Activated T-helper 1 cell treated with Interleukin-2 at 50 U/mL for 16 hours (primary cell): ENCODE data around the gene VIL1.

Experiments
- DNase-seq: peaks from one replicate; pipeline ENCODE4 v3.0.0-alpha.2; 2020; ENCODE audit warnings: low read depth

VIL1 gene

DNA sequence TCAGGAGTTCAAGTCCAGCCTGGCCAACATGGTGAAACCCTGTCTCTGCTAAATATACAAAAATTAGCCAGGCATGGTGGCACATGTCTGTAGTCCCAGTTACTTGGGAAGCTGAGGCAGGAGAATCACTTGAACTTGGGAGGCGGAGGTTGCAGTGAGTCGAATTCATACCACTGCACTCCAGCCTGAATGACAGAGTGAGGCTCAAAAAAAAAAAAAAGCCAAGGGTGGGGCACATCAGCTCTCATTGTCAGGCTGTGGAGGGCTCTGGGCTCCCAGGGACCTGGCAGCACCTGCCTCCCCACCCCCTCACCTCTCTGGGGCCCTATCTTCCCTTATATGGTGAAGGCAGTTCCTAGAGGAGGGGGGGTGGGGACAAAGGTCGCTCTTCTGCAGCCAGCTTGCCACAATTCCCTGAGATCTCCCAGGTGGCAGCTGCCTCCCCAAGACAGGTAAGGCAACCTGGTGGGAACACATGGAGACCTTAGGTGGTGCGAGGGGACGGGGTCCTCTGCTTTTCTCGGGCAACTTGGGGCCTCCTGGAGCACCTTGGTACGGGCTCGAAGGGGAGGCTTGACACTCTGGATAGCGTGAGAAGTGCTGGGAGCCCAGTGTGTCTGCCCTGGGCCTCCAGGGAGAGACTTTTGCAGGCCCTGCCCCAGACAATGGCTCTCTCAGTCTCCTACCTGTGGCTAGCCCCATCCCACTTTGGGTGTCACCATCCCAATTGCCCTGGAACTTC is at the start of gene VIL1:
VIL1 (plus strand) TSS at position 407 of the 742 bp plus-strand sequence. CDS start 4,656 bp downstream, outside the sequence.
- DNase-seq: no peak

- no peak for DNase-seq
These were observed 49.6 kb upstream of the VIL1 start for GRCh38 chr2:218369330-218369729.

GRCh38 chr2:218370410-218371063 is 48.4 kb upstream of the VIL1 start:
- no peak for DNase-seq

DNA sequence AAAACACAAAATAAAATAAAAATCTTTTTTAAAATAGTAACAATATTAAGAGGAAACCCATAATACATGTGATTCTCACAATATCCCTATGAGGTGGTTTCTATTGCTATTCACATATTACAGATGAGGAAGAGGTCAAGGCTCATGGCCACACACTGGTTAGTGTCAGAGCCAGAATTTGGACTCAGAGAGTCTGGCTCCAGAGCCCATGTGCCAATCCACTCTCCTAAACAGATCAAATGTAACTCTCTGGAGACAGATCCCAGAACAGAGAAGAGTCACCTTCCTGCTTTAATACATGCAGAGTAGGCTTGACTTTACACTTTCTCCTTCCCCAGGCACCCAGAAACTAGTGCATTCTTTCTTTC is 47.0 kb upstream of the VIL1 start:
- no peak for DNase-seq

DNA sequence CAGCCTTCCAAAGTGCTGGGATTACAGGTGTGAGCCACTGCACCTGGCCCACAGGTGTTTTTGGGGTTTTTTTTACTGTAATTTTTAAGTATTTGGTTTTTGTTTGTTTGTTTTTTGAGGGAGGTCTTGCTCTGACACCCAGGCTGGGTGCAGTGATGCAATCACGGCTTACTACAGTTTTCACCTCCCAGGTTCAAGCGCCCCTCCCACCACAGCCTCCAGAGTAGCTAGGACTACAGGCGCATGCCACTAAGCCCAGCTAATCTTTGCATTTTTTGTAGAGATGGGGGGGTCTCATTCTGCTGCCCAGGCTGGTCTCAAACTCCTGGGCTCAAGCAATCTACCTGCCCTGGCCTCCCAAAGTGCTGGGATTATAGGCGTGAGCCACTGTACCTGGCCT is 44.1 kb upstream of the VIL1 start:
- DNase-seq: no peak

- DNase-seq: no peak
These were observed 43.7 kb upstream of the VIL1 start for GRCh38 chr2:218375212-218375611.

DNA sequence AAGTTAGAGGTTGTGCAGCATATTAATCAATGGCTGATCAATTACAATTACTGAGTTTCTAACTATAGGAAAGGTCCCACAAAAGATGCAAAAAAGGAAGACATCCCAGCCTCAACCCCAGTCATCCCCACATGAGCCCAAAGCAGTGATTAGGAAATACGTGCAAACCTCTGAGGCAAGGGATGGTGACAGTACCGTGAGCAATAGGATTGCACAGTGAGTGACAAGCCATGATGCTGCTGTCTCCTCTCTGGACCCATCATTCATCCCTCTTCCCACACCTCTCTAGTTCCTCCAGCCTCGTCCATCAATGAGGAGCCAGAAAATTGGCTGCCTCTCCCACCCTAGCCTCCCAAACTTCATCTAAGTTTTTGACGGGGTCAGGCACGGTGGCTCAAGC is 40.9 kb upstream of the VIL1 start:
- DNase-seq: no peak

DNA sequence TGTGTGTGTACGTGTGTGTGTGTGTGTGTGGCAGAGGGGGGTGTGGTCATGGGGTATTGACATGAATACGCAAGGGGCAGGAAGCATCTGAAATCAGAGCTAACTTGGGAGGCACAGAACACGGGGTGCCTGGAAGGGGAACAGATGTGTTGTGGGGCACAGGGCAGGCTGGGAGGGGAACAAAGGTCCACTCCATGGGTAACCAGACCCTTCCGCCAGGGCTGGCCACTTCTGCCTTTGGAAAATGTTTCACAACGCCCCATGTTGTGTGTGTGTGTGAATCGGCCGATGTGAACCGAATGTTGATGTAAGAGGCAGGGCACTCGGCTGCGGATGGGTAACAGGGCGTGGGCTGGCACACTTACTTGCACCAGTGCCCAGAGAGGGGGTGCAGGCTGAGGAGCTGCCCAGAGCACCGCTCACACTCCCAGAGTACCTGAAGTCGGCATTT is 37.0 kb upstream of the VIL1 start, which contains the start of gene SLC11A1:
SLC11A1 (plus strand) TSS at position 358 of the 451 bp plus-strand sequence. CDS start 96 bp downstream, outside the sequence.
- no peak for DNase-seq

- DNase-seq: no peak
These were observed 36.1 kb upstream of the VIL1 start for GRCh38 chr2:218382785-218383184.

DNA sequence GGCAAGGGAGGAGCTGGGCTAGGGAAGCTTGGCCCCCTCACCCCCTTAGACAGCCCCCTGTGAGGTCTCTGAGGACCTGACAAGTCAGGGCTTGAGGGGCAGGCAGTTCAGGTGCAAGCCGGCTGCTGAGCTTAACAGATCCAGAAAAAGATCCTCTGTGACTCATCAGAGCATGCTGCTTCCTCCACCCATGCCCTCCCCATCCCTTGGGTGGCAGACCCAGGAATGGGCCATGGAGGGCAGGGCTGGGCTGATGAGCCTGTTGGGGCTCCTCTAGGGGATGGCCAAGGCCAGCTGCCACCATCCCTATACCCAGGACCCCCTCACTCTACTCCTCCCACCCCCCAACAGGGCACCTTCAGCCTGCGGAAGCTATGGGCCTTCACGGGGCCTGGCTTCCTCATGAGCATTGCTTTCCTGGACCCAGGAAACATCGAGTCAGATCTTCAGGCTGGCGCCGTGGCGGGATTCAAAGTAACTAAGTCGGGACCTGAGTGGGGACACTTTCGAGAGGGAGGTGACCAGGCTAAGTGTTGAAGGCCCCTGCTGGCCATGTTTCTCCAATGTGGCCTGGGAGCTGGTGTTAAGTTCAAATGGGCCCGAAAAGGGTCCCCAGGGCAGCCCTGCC is 34.9 kb upstream of the VIL1 start:
- DNase-seq: no peak

DNA sequence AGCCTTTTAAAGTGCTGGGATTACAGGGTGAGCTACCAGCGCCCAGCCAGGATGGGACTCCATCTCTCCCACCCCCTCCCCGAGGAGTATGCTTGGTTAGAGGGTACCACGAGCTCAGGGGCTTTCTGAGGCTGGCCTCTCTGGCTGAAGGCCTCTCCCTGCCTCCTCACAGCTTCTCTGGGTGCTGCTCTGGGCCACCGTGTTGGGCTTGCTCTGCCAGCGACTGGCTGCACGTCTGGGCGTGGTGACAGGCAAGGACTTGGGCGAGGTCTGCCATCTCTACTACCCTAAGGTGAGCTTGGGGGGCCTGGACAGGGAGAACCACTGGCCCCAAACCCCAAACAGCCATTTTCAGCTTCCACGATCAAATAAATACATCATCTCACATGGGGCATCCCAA is 33.9 kb upstream of the VIL1 start:
- DNase-seq: no peak

DNA sequence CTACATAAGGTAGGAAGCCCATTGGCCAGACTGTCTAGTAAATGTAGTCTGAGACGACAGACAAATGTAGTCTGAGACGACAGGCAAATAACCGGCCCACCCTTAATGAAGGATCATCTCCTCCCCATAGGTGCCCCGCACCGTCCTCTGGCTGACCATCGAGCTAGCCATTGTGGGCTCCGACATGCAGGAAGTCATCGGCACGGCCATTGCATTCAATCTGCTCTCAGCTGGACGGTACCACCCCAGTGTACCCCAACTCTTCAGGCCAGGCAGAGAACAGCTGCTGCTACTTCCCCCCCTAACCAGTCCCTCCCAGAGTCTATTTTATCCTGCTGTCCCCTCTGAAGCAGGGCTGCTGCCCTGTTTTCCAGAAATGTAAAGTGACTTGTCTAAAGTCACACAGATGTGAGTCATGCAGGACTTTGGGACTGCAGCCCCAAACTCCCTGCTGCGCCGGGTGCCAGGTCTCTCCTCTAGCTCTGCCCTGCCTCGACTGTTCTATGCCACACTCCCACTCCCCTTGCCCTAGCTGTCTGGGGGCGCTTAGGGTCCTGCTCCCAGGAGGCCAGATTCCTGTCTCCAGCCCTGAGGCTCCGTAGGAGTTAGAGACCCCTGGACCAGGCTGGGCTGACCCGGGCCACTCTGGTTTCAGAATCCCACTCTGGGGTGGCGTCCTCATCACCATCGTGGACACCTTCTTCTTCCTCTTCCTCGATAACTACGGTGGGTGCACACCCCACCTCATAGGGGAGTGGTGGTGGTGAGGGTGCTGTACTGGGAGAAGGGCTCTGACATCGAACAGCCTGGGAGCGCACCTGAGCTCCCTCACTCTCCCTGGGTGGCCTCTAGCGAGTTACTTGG is 32.2 kb upstream of the VIL1 start:
- no peak for DNase-seq

DNA sequence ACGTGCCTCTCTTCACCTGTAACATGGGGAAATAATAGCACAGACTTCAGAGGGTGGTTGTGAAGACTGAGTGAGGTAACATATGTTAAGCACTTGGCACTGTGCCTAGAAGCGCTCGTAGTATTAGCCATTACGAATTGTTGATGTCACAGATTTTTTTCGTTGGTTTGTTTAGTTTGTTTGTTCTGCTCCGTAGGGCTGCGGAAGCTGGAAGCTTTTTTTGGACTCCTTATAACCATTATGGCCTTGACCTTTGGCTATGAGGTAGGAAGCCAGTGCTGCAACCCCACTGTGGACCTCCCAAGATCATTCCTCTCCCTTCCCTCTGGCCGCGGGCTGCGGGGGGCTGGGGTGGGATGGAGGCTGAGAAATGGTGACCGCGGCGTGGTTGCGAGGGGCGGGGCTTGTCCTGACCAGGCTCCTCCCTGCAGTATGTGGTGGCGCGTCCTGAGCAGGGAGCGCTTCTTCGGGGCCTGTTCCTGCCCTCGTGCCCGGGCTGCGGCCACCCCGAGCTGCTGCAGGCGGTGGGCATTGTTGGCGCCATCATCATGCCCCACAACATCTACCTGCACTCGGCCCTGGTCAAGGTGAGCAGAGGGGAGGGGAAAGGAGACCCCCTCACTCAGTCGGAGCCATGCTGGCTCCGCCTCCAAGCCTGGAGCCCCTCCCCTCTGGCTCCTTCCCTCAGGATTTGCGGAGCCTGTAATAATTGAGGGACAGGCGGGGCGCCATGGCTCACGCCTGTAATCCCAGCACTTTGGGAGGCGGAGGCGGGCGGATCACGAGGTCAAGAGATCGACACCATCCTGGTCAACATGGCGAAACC is 31.3 kb upstream of the VIL1 start:
- DNase-seq: no peak

GRCh38 chr2:218389333-218390150 is 29.4 kb upstream of the VIL1 start:
- no peak for DNase-seq

DNA sequence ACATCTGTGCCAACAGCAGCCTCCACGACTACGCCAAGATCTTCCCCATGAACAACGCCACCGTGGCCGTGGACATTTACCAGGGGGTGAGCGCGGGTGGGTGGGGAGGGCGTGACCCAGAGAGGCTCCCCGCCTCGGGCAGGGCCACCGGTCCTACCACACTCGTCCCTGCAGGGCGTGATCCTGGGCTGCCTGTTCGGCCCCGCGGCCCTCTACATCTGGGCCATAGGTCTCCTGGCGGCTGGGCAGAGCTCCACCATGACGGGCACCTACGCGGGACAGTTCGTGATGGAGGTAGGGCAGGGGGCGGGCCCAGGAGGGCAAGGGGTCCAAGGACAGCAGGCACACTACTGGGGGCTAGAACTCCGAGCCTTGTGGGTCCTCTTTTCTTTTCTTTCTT is 27.7 kb upstream of the VIL1 start:
- no peak for DNase-seq

- DNase-seq: no peak
These were observed 26.5 kb upstream of the VIL1 start for GRCh38 chr2:218392459-218392858.

DNA sequence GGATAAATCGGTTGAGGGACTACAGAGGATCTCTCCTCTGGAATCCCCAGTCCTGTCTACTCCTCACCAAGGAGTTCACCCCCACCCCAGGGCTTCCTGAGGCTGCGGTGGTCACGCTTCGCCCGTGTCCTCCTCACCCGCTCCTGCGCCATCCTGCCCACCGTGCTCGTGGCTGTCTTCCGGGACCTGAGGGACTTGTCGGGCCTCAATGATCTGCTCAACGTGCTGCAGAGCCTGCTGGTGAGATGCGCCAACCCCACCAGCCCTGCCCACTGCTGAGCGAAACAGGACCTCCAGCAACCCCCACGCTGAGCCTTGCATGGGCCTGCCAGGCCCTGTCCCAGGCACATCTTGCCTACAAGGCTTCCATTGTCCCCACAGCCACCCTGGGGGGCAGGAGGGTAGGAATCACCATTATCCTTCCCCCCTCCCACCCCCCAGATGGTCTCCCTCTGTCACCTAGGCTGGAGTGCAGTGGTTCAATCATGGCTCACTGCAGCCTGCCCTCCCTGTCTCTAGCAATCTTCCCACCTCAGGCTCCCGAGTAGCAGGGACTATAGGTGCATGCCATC is 25.9 kb upstream of the VIL1 start:
- no peak for DNase-seq

DNA sequence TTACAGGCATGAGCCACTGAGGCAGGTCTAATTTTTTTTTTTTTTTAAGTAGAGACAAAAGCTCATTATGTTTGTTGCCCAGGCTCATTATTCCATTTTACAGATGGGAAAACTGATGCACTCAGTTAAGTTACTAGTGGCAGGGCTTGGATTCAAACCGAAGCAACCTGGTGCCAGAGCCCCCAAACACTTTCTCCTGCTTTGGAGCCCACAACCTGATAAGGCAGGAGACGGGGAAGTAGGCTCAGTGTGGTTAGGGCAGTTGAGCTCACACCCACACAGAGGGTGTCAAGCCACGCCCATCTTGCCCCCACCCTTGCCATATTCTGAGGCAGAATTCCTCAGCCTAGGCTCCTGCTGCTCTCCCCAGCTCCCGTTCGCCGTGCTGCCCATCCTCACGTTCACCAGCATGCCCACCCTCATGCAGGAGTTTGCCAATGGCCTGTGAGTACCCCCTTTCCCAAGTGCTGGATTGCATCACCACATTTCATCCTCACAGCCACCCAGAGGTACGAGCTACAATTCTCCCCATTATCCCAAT is 25.1 kb upstream of the VIL1 start:
- DNase-seq: no peak

GRCh38 chr2:218394298-218395089 is 24.4 kb upstream of the VIL1 start:
- DNase-seq: no peak
